Measurements from ENCODE around the gene EXTL1.

DNA sequence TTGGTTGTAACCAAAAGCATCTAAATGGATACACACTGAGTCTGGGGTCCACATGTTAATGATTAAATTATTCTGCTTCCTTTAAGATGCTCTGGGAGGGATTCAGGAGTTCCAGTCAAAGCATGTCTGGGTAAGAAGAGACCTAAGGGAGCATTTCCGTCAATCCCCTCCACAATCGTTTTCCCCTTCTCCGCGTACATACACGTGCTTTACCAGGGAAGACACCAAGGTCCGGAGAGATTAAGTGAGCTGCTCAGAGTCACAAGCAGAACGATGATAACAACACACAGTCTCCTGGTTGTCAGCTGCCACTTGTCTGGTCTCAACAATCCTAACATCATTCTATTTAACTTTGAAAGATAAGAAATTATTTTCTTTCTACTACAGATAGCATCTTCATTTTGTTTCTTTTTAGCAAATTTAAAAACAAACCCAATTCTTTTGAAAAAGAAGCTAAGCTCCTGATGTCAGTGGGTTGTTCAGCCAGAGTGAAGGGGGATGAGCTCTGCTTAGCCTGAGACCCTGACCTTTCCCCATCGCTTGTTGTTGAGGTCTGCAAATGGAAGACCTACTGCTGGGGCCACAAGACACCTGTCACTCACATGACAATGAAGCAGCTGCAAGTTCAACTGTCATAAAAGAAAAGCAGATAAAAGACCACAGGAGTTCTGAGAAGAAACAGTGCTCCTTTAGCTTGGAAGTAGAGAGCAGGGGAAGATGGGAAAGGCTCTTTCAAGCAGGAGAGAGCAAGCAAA, 28.2 kb upstream of the EXTL1 start:
- TF ChIP-seq USF1 (IDR thresholded peaks at IDR 0.05): no peak
- no peak for TF ChIP-seq FOXM1 (IDR thresholded peaks at IDR 0.05; ENCODE audit: borderline replicate concordance, low read depth)
- TF ChIP-seq EP300 (IDR thresholded peaks at IDR 0.05; ENCODE audit: borderline replicate concordance): no peak
- TF ChIP-seq NFIC (IDR thresholded peaks at IDR 0.05): no peak
- no peak for TF ChIP-seq CREB1 (IDR thresholded peaks at IDR 0.05; ENCODE audit: low read depth)
- TF ChIP-seq TAF1 (IDR thresholded peaks at IDR 0.05; ENCODE audit: low read depth): no peak
- no peak for TF ChIP-seq TEAD4 (IDR thresholded peaks at IDR 0.05)
- TF ChIP-seq ZBTB7A (IDR thresholded peaks at IDR 0.05; ENCODE audit: low read depth): no peak
- TF ChIP-seq, protein P1, sequence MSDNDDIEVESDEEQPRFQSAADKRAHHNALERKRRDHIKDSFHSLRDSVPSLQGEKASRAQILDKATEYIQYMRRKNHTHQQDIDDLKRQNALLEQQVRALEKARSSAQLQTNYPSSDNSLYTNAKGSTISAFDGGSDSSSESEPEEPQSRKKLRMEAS (IDR thresholded peaks at IDR 0.05): no peak
- TF ChIP-seq CEBPB (IDR thresholded peaks at IDR 0.05): no peak
- no peak for TF ChIP-seq RAD21 (IDR thresholded peaks at IDR 0.05; ENCODE audit: low read depth)
- TF ChIP-seq YY1 (IDR thresholded peaks at IDR 0.05; ENCODE audit: low read depth): no peak
- no peak for TF ChIP-seq TCF12 (IDR thresholded peaks at IDR 0.05; ENCODE audit: low read depth)
- TF ChIP-seq EGR1 (IDR thresholded peaks at IDR 0.05): no peak

Data from Ishikawa (cell line).